Activated CD4-positive, alpha-beta memory T cell treated with anti-CD3 and anti-CD28 coated beads for 36 hours (primary cell): ENCODE measurements around the gene MRC1. TPM values are rescaled to one million over a fixed set of nuclear protein-coding genes. Genes with fewer than 3 reads are reported as not detected.

Source experiments
- CTCF ChIA-PET: fragments of 350-600 bp; sonication (Branson Sonifier 250); formaldehyde crosslinking; loops from one replicate; lab custom pipeline; 2021; ENCODE audit warnings: antibody characterized with exemption, inconsistent platforms; lab: Charles Lee
- POLR2A ChIA-PET: fragments of 350-600 bp; sonication (Branson Sonifier 250); formaldehyde crosslinking; loops from one replicate; lab custom pipeline; 2021; ENCODE audit warnings: antibody characterized with exemption; lab: Charles Lee
- DNase-seq: peaks from one replicate; pipeline ENCODE4 v3.0.0-alpha.2; 2020
- H3K27ac Mint-ChIP-seq: one replicate; pipeline ENCODE4 v1.8.0; 2021; ENCODE audit warnings: mixed read lengths
- H3K27me3 Mint-ChIP-seq: one replicate; pipeline ENCODE4 v1.8.0; 2021; ENCODE audit warnings: mixed read lengths
- H3K36me3 Mint-ChIP-seq: one replicate; pipeline ENCODE4 v1.8.0; 2021; ENCODE audit warnings: mixed read lengths
- H3K4me1 Mint-ChIP-seq: one replicate; pipeline ENCODE4 v1.8.0; 2021; ENCODE audit warnings: low read depth, mixed read lengths
- H3K4me3 Mint-ChIP-seq: one replicate; pipeline ENCODE4 v1.8.0; 2021; ENCODE audit warnings: mild to moderate bottlenecking, mixed read lengths
- H3K9me3 Mint-ChIP-seq: one replicate; pipeline ENCODE4 v1.8.0; 2021; ENCODE audit warnings: mixed read lengths
- intact Hi-C: fragments of 100-400 bp; cut with micrococcal nuclease; formaldehyde crosslinking; loops from one replicate; pipeline ENCODE4 v1.15.1; 2023
- total RNA-seq, 2 experiments: library from RNA; stranded (reverse); gene quantifications; one replicate each; pipeline ENCODE4 v1.2.3, GENCODE V29; 2021

Gene MRC1
- total RNA-seq, 2 experiments from 2014 or later = 0.05 TPM; not detected in 1

- POLR2A ChIA-PET = no interaction called here
- no peak overlapping the region for H3K4me3 Mint-ChIP-seq
- CTCF ChIA-PET = no interaction called here
- H3K36me3 Mint-ChIP-seq = no peaks in the 10 kb centered on the region
- H3K9me3 Mint-ChIP-seq = no peaks in the 10 kb centered on the region
- DNase-seq = no peak
- peaks cover 7% of the 10 kb centered on the region for H3K4me1 Mint-ChIP-seq
- intact Hi-C loops = no loop called here
- H3K27me3 Mint-ChIP-seq = peaks cover 6% of the 10 kb centered on the region
- H3K27ac Mint-ChIP-seq = no peak overlapping the region
These were observed 6.8 kb upstream of the MRC1 start for GRCh38 chr10:17802350-17802749.

GRCh38 chr10:17802976-17803375 lies 6.2 kb upstream of the MRC1 start:
- no peaks in the 10 kb centered on the region for H3K9me3 Mint-ChIP-seq
- no peak overlapping the region for H3K27ac Mint-ChIP-seq
- no peaks in the 10 kb centered on the region for H3K36me3 Mint-ChIP-seq
- H3K27me3 Mint-ChIP-seq = peaks cover 6% of the 10 kb centered on the region
- peaks cover 7% of the 10 kb centered on the region for H3K4me1 Mint-ChIP-seq
- H3K4me3 Mint-ChIP-seq = no peak overlapping the region
- ChIA-PET POLR2A (no interaction called here), CTCF (no interaction called here)
- intact Hi-C loops = no loop called here
- DNase-seq = no peak

- Mint-ChIP-seq H3K27ac (no peak overlapping the region), H3K9me3 (no peaks in the 10 kb centered on the region), H3K36me3 (no peaks in the 10 kb centered on the region), H3K27me3 (peaks cover 18% of the 10 kb centered on the region), H3K4me1 (peaks cover 14% of the 10 kb centered on the region), H3K4me3 (no peak overlapping the region)
- intact Hi-C loops = no loop called here
- no peak for DNase-seq
- ChIA-PET POLR2A (no interaction called here), CTCF (no interaction called here)
These were observed 3.8 kb upstream of the MRC1 start for GRCh38 chr10:17805330-17805729.

- H3K36me3 Mint-ChIP-seq = no peaks in the 10 kb centered on the region
- intact Hi-C loops = no loop called here
- POLR2A ChIA-PET = no interaction called here
These were observed 3.1 kb upstream of the MRC1 start for GRCh38 chr10:17805921-17806577.

GRCh38 chr10:17811146-17811865 lies 2.2 kb downstream of the MRC1 start:
- Mint-ChIP-seq H3K27ac (no peak overlapping the region), H3K27me3 (peaks cover 41% of the 10 kb centered on the region), H3K36me3 (no peaks in the 10 kb centered on the region), H3K9me3 (no peaks in the 10 kb centered on the region), H3K4me3 (no peak overlapping the region), H3K4me1 (peaks cover 8% of the 10 kb centered on the region)
- ChIA-PET CTCF (no interaction called here), POLR2A (no interaction called here)
- intact Hi-C loops = no loop called here
- DNase-seq = no peak

More at GRCh38 chr10:17805921-17806577, 3.1 kb upstream of the MRC1 start:
- peaks cover 24% of the 10 kb centered on the region for H3K27me3 Mint-ChIP-seq
- peak; percentile 29 for DNase-seq
- H3K4me3 Mint-ChIP-seq = no peak overlapping the region
- CTCF ChIA-PET = no interaction called here
- no peaks in the 10 kb centered on the region for H3K9me3 Mint-ChIP-seq
- no peak overlapping the region for H3K27ac Mint-ChIP-seq
- H3K4me1 Mint-ChIP-seq = peaks cover 15% of the 10 kb centered on the region

GRCh38 chr10:17814973-17815372 lies 5.8 kb downstream of the MRC1 start:
- no peak for DNase-seq
- intact Hi-C loops = no loop called here
- H3K4me1 Mint-ChIP-seq = peaks cover 3% of the 10 kb centered on the region
- ChIA-PET CTCF (no interaction called here), POLR2A (no interaction called here)
- no peak overlapping the region for H3K4me3 Mint-ChIP-seq
- H3K36me3 Mint-ChIP-seq = no peaks in the 10 kb centered on the region
- no peaks in the 10 kb centered on the region for H3K9me3 Mint-ChIP-seq
- H3K27ac Mint-ChIP-seq = no peak overlapping the region
- peaks cover 29% of the 10 kb centered on the region for H3K27me3 Mint-ChIP-seq

GRCh38 chr10:17816199-17816598 lies 7.1 kb downstream of the MRC1 start:
- Mint-ChIP-seq H3K27me3 (peaks cover 18% of the 10 kb centered on the region), H3K4me1 (no peaks in the 10 kb centered on the region), H3K4me3 (no peak overlapping the region), H3K36me3 (no peaks in the 10 kb centered on the region), H3K9me3 (no peaks in the 10 kb centered on the region), H3K27ac (no peak overlapping the region)
- POLR2A ChIA-PET = no interaction called here
- intact Hi-C loops = no loop called here
- CTCF ChIA-PET = no interaction called here
- DNase-seq = no peak

GRCh38 chr10:17817316-17817715 lies 8.2 kb downstream of the MRC1 start:
- Mint-ChIP-seq H3K36me3 (no peaks in the 10 kb centered on the region), H3K27ac (no peak overlapping the region), H3K4me1 (no peaks in the 10 kb centered on the region), H3K27me3 (peaks cover 14% of the 10 kb centered on the region), H3K4me3 (no peak overlapping the region), H3K9me3 (no peaks in the 10 kb centered on the region)
- POLR2A ChIA-PET = no interaction called here
- no peak for DNase-seq
- intact Hi-C loops = no loop called here
- CTCF ChIA-PET = no interaction called here

- H3K27me3 Mint-ChIP-seq = peaks cover 12% of the 10 kb centered on the region
- no peak overlapping the region for H3K4me3 Mint-ChIP-seq
- no peaks in the 10 kb centered on the region for H3K9me3 Mint-ChIP-seq
- H3K36me3 Mint-ChIP-seq = no peaks in the 10 kb centered on the region
- intact Hi-C loops = no loop called here
- ChIA-PET POLR2A (no interaction called here), CTCF (no interaction called here)
- DNase-seq = no peak
- no peaks in the 10 kb centered on the region for H3K4me1 Mint-ChIP-seq
- no peak overlapping the region for H3K27ac Mint-ChIP-seq
These were observed 8.6 kb downstream of the MRC1 start for GRCh38 chr10:17817790-17818189.

- Mint-ChIP-seq H3K9me3 (no peaks in the 10 kb centered on the region), H3K27ac (no peak overlapping the region), H3K36me3 (no peaks in the 10 kb centered on the region), H3K4me3 (no peak overlapping the region), H3K27me3 (peaks cover 3% of the 10 kb centered on the region), H3K4me1 (no peaks in the 10 kb centered on the region)
- intact Hi-C loops = no loop called here
- ChIA-PET CTCF (no interaction called here), POLR2A (no interaction called here)
- no peak for DNase-seq
These were observed 10.7 kb downstream of the MRC1 start for GRCh38 chr10:17819836-17820235.

- POLR2A ChIA-PET = no interaction called here
- Mint-ChIP-seq H3K27me3 (peaks cover 3% of the 10 kb centered on the region), H3K4me3 (no peak overlapping the region), H3K4me1 (no peaks in the 10 kb centered on the region), H3K36me3 (no peaks in the 10 kb centered on the region), H3K27ac (no peak overlapping the region), H3K9me3 (no peaks in the 10 kb centered on the region)
- CTCF ChIA-PET = no interaction called here
- no peak for DNase-seq
- intact Hi-C loops = no loop called here
These were observed 11.8 kb downstream of the MRC1 start for GRCh38 chr10:17820943-17821342.

- intact Hi-C loops = no loop called here
- no peaks in the 10 kb centered on the region for H3K9me3 Mint-ChIP-seq
- no peak overlapping the region for H3K4me3 Mint-ChIP-seq
- H3K27me3 Mint-ChIP-seq = peaks cover 3% of the 10 kb centered on the region
- no peaks in the 10 kb centered on the region for H3K4me1 Mint-ChIP-seq
- no peak overlapping the region for H3K27ac Mint-ChIP-seq
- DNase-seq = no peak
- no peaks in the 10 kb centered on the region for H3K36me3 Mint-ChIP-seq
- POLR2A ChIA-PET = no interaction called here
- CTCF ChIA-PET = no interaction called here
These were observed 12.7 kb downstream of the MRC1 start for GRCh38 chr10:17821893-17822292.

GRCh38 chr10:17831341-17831740 lies 22.2 kb downstream of the MRC1 start:
- H3K4me1 Mint-ChIP-seq = no peaks in the 10 kb centered on the region
- CTCF ChIA-PET = no interaction called here
- H3K36me3 Mint-ChIP-seq = no peaks in the 10 kb centered on the region
- H3K27me3 Mint-ChIP-seq = peaks cover 3% of the 10 kb centered on the region
- no peak overlapping the region for H3K27ac Mint-ChIP-seq
- POLR2A ChIA-PET = no interaction called here
- no peak overlapping the region for H3K4me3 Mint-ChIP-seq
- DNase-seq = no peak
- intact Hi-C loops = no loop called here
- no peaks in the 10 kb centered on the region for H3K9me3 Mint-ChIP-seq
